M059J (cell line): ENCODE measurements around the gene RGN. TPM values are rescaled to one million over a fixed set of nuclear protein-coding genes. Genes with fewer than 3 reads are reported as not detected.
"Not testable (repeated sequence)": the region's sequence is repeated elsewhere in the genome, so short reads cannot be mapped to it uniquely, and the experiment has no call there.

ENCODE experiments used
- DNase-seq: peaks from one replicate; pipeline ENCODE4 v3.0.0-alpha.2; 2012; ENCODE audit warnings: low read depth
- total RNA-seq: library from RNA; depleted of rRNA; stranded (reverse); fragments of >200 nt; shearing (Covaris generic); gene quantifications from 2 replicates; pipeline ENCODE4 v1.2.3, GENCODE V29; 2014; rRNA removed

The RGN gene
- total RNA-seq, 1 experiment from 2014 or later = 1.7 TPM

DNA sequence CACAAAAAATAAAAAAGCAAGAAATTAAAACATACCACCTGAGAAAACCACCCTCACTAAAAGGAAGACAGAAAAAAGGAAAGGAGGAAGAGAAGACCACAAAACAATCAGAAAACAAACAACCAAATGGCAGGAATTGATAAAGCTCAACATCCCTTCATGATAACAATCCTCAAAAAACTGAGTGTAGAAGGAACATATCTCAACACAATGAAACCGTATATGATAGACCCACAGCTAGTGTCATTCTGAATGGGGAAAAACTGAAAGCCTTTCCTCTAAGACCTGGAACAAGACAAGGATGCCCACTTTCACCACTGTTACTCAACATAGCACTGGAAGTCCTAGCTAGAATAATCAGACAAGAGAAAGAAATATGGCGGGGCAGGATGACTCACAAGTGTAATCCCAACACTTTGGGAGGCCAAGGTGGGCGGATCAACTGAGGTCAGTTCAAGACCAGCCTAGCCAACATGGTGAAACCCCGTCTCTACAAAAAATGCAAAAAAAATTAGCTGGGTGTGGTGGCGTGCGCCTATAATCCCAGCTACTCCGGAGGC lies 38.4 kb downstream of the RGN start:
- DNase-seq = not testable (repeated sequence)

DNA sequence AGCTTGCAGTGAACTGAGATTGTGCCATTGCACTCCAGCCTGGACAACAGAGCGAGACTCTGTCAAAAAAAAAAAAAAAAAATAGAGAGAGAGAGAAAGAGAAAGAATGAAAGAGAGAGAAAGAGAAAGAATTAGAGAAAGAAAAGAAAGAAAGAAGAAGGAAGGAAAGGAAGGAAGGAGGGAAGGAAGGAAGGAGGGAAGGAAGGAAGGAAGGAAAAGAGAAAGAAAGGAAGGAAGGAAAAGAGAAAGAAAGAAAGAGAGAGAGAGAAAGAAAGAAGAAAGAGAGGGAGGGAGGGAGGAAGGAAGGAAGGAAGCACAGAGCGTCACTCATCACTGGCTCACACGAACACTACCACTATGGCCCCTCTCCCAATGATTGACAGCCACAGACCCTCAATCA lies 46.2 kb downstream of the RGN start:
- DNase-seq = not testable (repeated sequence)

DNA sequence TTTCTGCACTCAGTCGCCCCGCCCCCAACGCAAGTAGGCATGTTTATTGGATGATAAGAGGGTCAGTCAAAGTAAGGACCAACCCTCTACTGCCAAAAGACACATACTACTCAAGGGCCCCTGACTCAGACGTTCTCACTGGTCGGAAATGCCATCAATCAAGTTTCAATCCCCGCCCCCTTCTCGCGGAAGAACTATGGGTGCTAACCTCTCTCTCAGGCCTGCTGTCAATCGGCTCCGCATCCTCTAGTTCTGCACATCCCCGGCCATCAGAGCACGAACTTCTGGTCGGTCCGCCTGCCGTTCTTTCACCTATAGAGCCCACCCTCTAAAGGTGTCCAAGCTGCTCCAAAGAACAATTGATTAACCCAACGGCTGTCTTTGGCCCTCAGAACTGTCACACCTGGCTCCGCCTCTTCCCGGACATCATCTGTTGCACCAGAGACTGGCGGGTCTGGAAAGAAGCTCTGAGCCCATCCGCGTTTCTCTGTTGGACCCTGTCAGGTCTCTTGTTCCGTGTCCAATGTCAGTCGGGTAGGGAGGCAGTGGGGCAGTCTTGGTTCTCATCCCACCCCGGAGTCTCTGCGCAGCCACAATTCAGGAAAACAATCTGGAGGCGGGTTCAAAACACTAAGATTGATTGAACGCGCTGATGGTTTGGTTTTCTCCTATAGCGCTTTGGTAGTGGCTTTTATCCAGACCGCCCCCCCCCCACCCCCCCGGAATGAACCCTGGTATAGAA lies 51.1 kb downstream of the RGN start:
- DNase-seq = peak; percentile 96

DNA sequence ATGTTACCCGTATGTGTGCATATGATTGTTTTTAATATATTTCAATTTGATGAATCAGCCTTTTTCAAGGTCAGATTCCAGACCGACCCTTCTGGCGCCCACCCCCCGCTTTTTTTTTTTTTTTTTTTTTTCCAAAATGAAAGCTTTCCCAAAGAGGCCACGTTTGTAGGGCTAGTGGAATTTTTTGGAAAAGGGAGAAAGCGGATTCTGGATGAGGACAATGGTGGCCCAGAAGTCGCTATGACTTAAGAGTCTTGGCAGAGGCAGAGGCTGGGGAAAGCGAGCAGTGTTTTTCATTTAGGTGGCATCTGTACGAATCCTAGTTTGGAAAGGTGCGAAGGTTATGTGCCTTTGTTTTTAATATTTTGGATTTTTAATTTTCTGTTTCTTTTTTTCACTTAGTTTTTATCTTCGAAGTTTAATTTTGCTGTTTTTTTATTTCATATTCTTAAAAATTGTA lies 51.7 kb downstream of the RGN start:
- peak; percentile 21 for DNase-seq

DNA sequence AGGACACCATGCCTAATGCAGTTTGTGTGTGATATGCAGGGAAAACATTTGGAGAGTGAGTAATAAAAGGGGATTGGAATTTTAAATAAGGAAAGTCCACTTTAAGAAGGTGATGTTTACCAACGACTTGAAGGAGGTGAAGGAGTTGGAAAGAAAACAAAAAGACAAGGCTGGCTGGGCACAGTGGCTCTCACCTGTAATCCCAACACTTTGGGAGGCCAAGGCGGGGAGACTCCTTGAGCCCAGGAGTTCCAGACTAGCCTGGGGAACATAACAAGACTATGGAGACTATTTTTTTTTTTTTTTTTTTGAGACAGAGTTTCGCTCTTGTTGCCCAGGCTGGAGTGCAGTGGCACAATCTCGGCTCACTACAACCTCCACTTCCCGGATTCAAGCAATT lies 55.2 kb downstream of the RGN start:
- no peak for DNase-seq

DNA sequence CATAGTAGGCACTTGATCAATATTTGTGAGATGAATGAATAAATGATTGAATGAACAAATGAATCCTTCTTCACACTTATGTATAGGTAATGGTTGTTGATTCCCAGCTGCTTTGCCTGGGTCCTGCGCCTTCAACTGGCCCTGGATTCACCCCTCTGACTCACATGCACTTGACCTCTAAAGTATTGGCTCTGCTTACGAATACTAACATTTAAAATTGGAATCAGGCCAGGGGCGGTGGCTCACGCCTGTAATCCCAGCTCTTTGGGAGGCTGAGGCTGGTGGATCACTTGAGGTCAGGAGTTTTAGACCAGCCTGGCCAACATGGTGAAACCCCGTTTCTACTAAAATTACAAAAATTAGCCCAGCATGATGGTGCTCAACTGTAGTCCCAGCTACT lies 57.4 kb downstream of the RGN start:
- DNase-seq = peak; percentile 68

DNA sequence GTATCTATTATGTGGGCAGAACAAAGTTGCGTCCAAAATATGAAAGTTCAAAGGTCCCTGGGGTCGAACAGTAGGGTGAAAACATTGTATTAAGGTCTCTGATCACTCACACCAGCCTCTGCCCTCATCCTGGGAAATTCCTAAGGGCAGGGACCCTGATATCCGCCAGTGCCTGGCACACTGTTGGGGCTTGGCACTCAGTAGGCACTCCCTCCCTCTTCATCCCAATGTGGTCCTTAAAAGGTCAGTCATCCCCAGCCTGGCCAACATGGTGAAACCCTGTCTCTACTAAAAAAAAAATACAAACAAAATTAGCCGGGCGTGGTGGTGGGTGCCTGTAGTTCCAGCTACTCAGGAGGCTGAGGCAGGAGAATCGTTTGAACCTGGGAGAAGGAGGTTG lies 59.9 kb downstream of the RGN start:
- DNase-seq = no peak

Other genes starting within 250 kb of the RGN start
- 30.9 and 41.4 TPM in 2 replicates for gene RP2, start 241.4 kb upstream of the RGN start, total RNA-seq
- 5.4 and 8.6 TPM in 2 replicates for gene JADE3, start 166.0 kb upstream of the RGN start, total RNA-seq
- gene NDUFB11, start 66.3 kb downstream of the RGN start, total RNA-seq = 194 and 205 TPM in 2 replicates
- 33.3 and 45.9 TPM in 2 replicates for gene RBM10, start 66.8 kb downstream of the RGN start, total RNA-seq
- 155 and 247 TPM in 2 replicates for gene UBA1, start 115.4 kb downstream of the RGN start, total RNA-seq
- 156 and 209 TPM in 2 replicates for gene CDK16, start 140.2 kb downstream of the RGN start, total RNA-seq
- 39.2 and 55.6 TPM in 2 replicates for gene USP11, start 154.6 kb downstream of the RGN start, total RNA-seq